Stimulated activated CD8-positive, alpha-beta memory T cell treated with anti-CD3 and anti-CD28 coated beads, Interleukin-12 subunit alpha, Interleukin-12 subunit beta, amount 100 ng/mL, for 24 hours (primary cell): ENCODE results near the gene CACNA2D2.

Experiments used
- DNase-seq: peaks from one replicate; pipeline ENCODE4 v3.0.0-alpha.2; 2020; ENCODE audit errors: extremely low read depth

CACNA2D2 gene

DNA sequence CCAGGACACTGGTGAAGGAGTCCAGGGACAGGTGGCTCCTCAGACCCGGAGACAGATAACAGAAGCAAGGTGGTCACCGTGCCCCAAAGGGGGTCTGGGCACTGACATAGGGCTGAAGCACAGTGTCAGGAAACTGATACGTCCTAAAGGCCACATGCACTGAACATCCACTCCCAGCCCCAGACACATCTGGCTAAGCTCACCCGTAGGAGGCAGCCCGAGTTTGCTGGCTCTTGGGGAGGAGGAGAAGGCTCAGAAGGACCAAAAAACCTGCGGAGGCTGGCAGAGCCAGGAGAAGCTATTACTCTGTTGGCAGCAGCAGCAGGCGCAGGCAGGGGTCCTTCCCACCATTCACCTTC, 1.2 kb downstream of the CACNA2D2 start:
- DNase-seq = no peak

DNA sequence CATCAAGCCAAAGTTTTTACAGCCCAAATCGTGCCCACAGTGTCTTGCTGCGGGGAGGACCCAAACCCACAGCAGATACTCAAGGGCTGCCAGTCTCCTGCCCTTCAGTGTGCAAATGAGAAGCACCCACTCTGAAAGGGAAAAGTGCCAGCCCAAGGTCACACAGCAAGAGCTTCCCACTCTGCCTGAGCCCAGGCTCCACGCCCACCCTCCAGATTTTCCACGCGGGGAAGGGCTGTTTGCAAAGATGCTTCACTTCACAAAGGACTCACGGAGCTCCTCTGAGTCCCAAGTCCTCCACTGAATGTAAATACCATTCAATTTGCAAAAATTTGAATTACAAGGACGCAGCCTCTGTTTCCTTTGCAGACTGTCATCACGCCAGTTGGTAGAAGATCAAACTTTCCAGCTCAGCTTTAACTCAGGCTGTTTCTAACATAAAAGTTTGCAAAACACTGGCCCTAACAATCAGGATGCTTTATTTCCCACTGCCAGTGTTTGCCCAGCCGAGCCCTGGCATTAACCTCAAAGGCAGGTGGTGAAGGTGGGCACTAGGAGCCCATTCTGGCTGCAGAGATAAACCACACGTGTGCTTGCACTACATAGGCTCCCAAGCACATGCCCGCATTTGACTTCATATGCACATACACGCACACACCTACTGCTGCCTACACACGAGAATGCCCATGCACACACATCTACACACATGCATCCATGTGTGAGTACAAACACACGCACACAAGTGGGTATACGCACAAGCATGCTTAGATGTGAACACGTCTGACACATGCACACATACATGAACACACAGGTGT, 7.6 kb downstream of the CACNA2D2 start:
- DNase-seq = no peak

DNA sequence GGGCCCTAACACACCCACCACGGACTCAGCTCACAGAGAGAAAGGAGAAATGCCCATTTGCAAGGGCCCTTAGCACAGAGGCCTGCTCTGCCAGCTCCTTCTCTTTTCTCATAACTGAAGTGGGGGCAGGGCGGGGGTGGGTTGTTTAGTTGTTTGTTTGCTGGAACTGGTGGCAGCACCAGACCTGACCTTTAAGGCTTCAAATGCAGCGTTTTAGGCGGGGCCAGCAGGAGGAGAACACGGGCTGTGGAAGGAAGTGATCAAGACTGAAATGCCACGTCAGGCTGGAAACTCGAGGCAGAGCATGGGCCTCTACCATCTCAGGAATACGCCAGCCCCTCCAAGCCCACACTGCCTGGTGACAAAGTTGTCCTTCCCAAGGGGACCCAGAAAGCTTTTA, 9.3 kb downstream of the CACNA2D2 start:
- DNase-seq = no peak

DNA sequence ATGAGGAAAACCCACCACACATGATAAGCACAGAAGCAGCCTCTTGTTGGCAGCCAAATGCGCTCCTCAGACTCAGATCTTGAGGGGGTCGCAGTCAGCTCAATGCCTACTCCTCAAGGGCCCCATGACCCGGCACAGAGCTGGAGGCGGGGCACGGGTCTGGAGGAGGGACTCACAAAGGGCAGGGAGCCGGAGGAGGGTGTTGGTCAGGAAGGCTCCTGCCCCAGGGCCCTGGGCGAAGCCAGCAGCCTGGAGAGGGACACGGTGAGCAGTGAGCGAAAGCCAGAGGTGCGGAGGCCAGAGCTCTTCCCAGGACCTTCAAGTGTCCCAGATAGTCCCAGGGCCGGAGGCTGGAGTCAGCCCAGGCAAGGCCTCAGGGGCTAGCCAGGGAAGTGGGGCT, 9.8 kb downstream of the CACNA2D2 start:
- no peak for DNase-seq

DNA sequence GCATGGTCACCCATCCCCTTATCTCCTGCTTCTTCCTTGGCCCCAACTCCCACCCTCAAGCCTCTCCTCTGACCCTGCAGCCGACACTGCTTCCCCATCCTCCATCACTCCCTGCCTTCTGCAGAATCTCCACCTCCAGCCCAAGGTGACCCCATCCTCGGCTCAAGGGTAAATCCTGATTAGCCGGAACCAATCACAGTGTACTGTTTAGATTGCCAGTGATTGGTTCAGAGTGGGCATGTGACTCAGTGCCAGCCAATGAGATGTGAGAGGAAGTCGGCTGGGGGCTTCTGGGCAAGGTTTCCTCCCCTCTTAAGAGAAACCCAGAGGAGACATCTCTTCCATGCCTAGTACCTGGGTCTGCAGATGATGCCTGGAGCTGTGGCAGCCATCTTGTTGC, 10.3 kb downstream of the CACNA2D2 start:
- DNase-seq = no peak

DNA sequence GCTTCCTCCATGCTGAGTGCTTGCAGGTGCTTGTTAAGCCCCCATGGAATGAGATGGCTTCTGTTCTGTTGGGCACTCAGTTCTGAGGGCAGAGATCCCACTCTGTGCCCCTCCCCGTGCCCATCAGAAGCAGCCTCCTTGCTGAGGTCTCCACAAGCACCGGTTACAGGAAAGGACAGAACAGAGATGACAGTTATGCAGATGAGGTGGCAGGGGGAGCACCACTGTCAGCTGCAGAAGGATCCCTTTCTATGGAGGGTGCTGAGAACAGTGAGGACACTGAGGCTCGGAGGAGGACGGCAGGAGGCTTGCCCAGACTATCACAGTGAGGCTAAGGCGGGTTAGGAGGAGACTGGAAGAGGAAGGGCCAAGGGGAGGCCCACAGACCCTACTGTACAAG, 12.4 kb downstream of the CACNA2D2 start:
- DNase-seq = no peak

DNA sequence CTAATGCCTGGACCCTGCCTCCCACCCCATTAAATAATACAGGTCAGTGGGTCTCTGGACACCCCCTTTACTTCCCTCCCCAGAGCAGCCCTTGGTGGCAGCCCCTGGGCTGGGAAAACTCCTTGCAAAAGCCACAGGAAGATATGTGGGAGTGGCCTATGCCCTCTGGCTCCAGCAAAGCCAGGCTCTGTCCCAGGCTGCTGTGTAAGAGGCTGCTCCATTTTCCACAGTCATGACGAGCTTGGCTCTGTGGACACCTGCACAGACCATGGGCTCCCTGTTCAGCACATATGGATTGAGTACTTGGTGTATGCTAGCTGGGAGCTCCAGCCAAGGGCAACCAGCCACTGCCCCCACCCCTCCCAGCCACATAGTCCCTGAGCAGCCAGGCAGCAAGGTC, 13.0 kb downstream of the CACNA2D2 start:
- no peak for DNase-seq

DNA sequence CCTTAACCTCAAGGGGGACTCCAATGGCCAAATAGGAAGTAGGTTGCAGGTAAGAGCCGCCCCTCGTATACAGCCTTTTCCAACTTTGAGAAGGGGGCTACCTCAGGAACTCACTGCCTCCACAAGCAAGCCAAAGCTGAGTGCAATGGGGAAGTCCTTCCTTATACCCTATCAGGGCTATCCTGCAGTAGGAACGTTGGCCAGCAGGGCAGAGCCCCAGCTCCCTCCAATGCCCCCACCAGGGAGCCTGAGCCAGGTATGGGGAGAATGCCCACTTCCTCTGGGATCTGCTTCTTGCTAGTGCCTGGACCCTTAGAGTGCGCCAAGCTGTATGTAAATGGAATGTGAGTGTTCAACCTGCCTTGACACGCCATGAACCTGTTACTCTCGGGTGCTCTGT, 16.3 kb downstream of the CACNA2D2 start:
- no peak for DNase-seq

DNA sequence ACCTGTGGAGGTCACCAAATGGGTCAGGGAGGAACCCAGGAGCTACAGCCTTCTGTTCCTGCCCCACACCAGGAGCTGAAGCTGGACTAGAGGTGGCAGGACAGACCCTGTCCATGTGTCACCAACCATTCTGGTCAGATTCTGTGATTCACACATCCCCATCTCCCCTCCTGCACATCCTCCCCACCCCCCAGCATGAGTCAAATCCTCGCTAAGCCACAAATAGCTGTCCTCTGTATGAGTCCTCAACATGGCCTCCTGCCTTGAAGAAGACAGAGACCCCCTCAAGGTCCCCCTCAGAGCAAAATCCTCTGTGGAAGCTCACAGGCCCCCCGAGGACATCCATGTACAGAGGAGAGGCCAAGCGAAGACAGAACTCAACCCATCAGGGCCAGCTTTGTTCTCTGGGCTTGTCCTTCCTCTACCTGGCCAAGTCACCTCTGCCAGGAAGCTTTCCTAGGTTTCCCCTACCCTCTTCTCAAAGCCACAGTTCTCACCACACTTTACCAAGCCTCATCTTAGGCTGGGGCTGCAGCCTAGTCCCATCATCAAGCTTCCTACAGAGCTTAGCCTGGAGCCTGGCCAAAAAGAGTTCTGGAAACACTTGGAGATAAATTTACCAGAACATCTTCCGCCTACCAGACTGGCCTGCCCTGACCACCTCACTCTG, 17.1 kb downstream of the CACNA2D2 start:
- no peak for DNase-seq

DNA sequence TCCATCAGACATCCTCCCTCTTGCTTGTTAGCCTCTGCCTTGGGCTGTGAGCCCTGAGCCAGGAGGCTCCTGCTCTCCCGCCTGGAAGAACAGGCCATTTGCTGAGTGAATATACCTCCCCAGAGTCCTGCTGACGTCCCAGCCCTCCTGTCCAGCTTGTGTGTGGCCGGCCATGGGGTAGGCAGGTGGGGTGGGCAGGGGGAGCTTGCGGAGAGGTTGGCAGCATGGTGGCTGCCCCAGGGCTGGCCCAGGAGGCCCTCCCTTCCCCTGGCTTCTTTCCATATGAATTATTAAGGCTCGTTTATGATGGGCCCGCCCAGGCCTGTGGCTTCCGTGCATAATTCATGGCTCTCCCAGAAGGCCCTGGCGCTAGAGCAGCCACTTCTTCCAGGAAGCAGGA, 18.7 kb downstream of the CACNA2D2 start:
- no peak for DNase-seq

DNA sequence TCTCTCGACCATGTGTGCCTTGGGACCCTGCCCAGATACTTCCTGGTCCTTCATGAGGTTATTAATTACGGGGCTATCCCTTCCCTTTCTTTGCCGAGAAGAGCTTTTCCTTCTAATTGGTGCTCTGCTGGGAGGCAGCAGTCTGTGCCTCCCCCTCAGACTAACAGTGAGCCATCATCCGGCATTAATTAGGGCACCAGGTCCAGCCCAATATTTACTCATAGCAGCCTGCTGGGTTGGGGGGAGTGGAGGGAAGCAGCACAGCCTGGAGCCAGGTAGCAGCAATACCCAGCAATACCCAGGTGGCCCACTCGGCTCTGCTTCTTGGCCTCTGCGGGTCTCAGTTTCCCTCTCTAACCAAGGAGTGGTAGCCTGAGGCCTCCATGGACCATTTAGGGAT, 20.1 kb downstream of the CACNA2D2 start:
- no peak for DNase-seq

DNA sequence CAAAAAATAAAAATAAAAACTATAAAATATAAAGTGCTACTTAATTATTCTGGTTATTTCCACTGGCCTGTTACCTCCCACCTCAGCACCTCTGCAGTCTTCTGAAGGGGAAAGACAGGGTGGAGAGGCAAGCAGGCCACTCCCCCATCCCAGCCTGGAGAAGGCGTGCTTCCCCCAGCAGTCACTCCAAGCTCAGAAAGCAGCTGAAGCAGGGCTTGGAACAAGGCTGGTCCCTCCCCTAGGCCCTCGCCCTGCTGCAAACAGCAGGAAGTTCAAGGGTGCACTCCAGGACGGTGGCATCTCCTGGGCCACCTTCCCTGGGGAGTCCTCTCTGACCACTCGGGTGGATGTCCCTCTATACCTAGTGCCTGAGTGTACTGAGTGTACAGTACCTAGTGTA, 21.4 kb downstream of the CACNA2D2 start:
- no peak for DNase-seq

DNA sequence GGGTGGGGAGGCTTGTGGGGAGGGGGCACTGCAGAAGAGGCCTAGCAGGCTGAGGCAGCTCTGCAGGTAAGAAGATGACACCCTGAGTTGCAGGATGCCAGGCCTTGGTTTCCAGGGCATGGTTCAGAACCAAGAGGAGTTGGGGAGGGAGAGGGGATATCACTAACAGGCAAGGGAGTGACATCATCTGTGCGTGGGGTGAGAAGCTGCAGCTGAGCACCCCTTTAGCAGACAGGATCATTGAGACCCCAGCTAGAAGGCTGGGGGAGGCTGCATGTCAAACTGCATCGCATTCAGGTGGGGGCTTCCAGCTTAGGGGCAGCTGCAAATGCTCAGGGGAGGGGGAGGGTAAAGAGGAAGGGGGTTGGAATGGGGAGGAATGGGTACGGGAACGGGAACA, 23.0 kb downstream of the CACNA2D2 start:
- no peak for DNase-seq

DNA sequence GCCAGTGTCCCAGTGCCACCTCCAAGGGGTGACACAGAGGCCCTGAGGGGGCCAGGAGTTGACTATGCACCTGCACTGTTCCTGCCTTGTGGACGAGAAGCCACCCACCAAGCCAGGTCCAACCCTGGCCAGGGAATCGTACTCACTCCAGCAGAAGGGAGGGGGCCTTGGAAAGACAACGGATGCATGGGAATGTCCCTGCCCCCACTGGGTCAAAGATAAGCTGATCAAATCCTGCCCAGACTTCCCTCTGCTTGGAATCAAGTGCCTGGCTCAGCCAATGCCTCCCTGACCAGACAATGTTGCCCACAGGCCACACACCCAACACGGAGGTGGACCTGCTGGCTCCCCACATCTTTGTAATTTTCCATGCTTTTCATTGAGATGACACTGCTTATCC, 23.9 kb downstream of the CACNA2D2 start:
- DNase-seq = no peak

DNA sequence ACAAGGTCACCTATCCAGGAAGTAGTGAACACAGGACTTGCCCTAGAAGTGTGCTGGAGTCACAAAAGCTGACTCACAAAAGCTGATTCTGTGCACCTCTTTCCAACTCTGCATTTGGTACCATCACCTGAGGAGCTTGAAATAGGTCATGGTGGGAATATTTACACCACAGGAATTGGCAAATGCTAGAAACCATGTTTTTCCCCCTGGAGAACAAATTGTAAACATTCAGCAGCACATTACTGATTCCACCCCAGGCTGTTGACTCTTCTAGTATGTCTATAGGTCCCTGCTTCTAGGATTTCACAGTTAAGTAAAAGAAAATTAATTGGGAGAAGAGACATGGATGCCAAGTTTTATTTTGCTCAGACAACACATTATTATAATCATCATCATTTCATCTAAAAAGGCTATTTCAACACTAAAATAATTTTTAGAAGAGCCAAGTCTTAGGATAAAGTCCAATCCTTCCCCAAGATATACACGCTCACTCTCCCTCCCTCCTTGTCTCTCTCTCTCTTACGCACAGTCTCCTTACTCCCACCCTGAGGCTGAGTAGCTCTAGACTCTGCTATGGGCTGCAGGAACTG, 24.7 kb downstream of the CACNA2D2 start:
- DNase-seq = no peak

DNA sequence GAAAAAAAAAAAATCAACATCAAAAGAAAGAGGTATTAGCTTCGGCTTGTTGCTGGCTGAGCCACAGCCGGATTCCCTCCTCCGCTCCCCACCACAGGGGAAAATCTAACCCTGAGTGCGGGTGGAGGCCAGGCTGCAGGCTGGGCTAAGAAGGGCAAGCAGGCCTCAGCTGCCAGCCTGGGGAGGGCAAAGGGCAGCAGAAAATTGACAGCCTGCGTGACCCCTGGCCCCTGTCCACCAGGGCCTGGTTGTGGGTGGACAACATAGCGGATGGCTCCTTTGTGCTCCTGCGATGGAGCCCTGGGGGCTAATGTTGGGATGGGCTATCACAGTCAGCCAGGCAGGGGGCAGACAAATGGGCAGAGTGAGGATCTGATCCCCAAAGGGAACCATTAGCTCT, 25.4 kb downstream of the CACNA2D2 start:
- DNase-seq = no peak

DNA sequence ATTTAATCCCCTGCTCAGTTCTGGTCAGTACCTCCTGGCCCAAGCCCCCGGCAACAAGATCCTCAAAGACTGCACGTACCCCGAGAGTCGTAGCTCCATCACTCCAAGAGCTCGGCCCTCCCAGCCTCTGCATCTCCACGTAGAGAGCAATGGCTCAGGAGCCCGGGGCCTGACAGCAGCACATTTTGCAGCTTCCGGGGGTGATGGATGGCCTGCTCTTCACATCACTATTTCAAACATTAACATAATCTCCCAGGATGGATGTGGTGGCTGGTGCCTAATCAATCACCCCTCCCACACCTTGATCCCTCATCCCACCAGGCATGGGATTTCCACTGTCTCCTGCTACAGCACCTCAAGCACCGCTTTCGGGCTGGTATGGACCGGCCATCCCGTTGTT, 28.1 kb downstream of the CACNA2D2 start:
- no peak for DNase-seq

DNA sequence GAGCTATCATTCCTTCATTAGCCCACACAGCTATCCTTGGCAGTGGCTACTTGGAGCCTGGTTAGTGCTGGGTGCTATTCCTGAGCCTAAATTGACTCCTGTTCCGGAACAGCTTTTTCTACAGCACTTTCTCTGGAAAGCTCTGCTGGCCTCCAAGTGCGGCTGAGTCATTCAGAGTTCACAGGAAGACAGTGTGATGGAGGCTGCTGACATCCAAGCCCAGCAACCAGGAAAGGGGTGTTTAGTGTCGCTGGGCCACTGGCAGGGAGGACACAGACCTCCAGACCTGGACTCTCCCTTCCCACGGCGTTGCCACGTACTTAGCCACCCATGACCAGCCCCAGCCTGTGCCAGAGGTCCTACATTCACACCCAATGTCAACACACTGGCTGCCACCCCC, 28.7 kb downstream of the CACNA2D2 start:
- DNase-seq = no peak

DNA sequence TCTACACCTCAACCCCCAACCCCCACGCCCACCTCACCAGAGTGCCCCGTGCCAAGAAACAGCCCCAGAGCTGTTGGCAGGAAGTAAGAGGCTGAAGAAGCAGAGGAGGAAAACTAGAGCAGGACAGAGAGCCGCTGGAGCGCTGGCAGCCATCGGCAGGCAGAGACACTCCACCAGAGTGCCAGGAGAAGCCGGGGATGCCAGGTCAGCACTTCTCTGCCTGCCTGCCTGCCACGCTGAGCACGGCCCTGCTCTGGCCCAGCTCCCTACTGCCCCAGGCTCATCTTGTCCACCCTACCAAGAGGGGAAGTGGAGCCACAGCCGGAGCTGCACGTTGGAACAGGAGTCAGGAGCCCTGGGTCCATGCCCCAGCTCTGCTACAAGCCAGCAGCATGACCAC, 29.7 kb downstream of the CACNA2D2 start:
- DNase-seq = no peak

DNA sequence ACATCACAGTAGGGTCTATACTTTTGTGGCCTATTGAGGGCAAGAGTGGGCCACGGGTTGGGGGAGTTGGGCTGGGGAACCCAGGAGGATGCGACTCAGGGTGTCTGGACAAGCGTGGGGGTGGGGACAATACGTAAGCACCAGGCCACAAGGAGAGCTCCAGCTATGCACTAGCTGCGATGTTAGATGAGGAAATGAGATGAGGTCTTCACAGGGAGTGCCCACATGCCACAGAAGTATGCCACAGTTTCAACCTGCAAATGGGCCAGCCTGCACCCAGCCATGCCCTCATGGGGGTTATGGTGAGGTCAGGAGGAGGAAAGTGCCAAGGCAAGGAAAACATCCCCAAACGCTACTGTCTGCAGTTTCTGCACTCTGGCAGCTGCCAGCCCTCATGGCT, 30.5 kb downstream of the CACNA2D2 start:
- no peak for DNase-seq

DNA sequence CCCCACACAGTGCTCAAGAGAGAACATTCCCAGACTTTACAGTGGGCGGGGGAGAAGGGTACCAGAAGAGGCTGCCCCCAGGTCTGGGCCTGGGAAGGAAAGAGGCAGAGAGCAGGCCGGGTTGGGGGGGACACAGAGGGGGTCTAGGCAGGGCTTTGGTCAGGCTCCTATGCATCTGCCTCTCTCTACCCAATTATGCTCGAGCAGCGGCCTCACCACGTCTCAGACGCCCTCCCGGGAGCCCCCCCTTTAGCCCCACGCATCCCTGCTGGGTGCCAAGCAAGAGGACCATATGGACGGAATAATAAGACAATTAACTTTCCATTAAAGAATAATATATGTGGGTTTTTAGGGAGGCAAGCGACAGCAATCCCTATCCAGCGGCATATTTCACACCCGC, 32.8 kb downstream of the CACNA2D2 start:
- no peak for DNase-seq

DNA sequence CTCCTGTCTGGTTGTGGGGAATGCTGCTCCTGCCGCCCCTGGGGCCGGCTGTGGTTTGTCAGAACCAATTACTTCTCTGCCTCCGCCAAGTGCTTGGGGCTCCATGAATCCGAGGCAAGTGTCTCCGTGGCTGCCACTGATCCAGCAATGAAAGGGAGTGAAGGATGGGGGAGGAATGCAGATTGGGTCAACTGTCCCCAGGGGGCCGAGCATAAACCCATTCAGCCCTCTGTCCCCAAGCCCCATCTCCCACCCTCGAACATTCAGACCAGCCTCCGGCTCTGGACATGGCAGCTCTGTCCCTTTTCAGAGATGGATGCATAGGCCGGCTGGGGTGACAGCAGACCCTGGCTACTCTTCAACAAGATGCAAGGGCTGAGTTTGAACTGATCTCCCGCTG, 35.5 kb downstream of the CACNA2D2 start:
- no peak for DNase-seq

DNA sequence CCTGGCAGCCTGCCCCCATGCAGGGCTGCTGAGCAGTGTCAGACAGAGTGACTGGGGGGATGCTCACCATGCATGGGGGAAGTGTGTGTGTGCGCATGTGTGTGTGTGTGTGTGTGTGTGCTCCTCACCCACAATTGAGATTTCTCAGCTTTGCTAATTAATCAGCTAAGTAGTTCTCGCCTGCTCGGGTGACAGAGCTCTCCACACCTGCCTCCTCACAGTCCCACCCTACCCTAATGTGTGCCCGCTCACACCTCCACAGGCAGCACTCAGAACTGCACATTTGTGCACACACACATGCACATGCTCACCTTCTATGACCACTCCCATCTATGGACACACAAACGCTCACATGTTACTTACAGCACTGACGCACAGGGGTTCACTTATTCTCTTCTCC, 37.3 kb downstream of the CACNA2D2 start:
- DNase-seq = no peak
